Lung (tissue), 12 donors: ENCODE results near the gene PRKG1. TPM values are rescaled to one million over a fixed set of nuclear protein-coding genes. Genes with fewer than 3 reads are reported as not detected.

ENCODE experiments used
- ATAC-seq: fragments of 200-7000 bp; cut with Tn5 transposase; one replicate; pipeline ENCODE4 v1.9.1; 2020; ENCODE audit warnings: moderate number of reproducible peaks; ENCODE audit not compliant: insufficient read depth, low FRiP score
- DNase-seq, 3 donors: peaks; one replicate each; pipeline ENCODE4 v3.0.0-alpha.2; 2013 to 2017
- H3K27ac ChIP-seq, 2 donors: one replicate each; pipeline ENCODE4 v1.5.1; 2013; ENCODE audit warnings: mild to moderate bottlenecking in 2 of 2, moderate library complexity in 2 of 2, control low read depth in 1 of 2, inconsistent platforms in 1 of 2, low read depth in 1 of 2, low read length in 1 of 2
- H3K27me3 ChIP-seq, 3 donors: one replicate each; pipeline ENCODE4 v1.5.1; 2013; ENCODE audit warnings: low read length in 2 of 3; ENCODE audit not compliant: control insufficient read depth in 3 of 3, insufficient read depth in 3 of 3
- H3K36me3 ChIP-seq, 4 donors: one replicate each; pipeline ENCODE4 v1.5.1; 2013; ENCODE audit warnings: low read length in 4 of 4, mild to moderate bottlenecking in 1 of 4, moderate library complexity in 1 of 4; ENCODE audit not compliant: control insufficient read depth in 4 of 4, insufficient read depth in 4 of 4
- H3K4me1 ChIP-seq, 5 donors: one replicate each; pipeline ENCODE4 v1.5.1; 2013; ENCODE audit warnings: low read length in 5 of 5, mild to moderate bottlenecking in 2 of 5, moderate library complexity in 1 of 5; ENCODE audit not compliant: control insufficient read depth in 5 of 5, insufficient read depth in 5 of 5
- H3K4me3 ChIP-seq: one replicate; pipeline ENCODE4 v1.5.1; 2013; ENCODE audit warnings: mild to moderate bottlenecking, control low read depth, moderate library complexity
- H3K9ac ChIP-seq, 2 donors: one replicate each; pipeline ENCODE4 v1.5.1; 2013; ENCODE audit warnings: low read length in 2 of 2, control low read depth in 1 of 2; ENCODE audit not compliant: insufficient read depth in 1 of 2
- H3K9me3 ChIP-seq, 4 donors: one replicate each; pipeline ENCODE4 v1.5.1; 2013; ENCODE audit warnings: low read length in 3 of 4, mild to moderate bottlenecking in 1 of 4, moderate library complexity in 1 of 4; ENCODE audit not compliant: control insufficient read depth in 4 of 4, insufficient read depth in 3 of 4
- CTCF ChIP-seq: IDR thresholded peaks from 2 replicates; pipeline ENCODE4 v1.5.1; 2012; ENCODE audit warnings: mild to moderate bottlenecking; ENCODE audit errors: control extremely low read depth, extremely low read depth
- WGBS, 2 donors: extraction: QIAGEN DNeasy Blood & Tissue Kit; methylation state at CpG; one replicate each; pipeline ENCODE4 v1.1.7; 2013; 5-methylcytosine and 5-hydroxymethylcytosine counted together
- polyA plus RNA-seq, 2 donors: library from polyadenylated mRNA; stranded (reverse); fragments of 200-250 nt; gene quantifications; one replicate each; pipeline ENCODE4 v1.2.1, GENCODE V29; 2013
- total RNA-seq, 2 donors: library from RNA; depleted of rRNA in 1 of 2; stranded (reverse); fragments of >200 nt in 1 of 2; gene quantifications; one replicate each; pipeline ENCODE4 v1.2.1, GENCODE V29; 2014 to 2021
- donor health status: control.
- donor health status: control.
- donor health status: Bipolar disorder and iron deficiency.
- donor health status: healthy.
- donor health status: DM: yes; HTN: yes; CAD: no.

PRKG1 gene
- total and polyA plus RNA-seq, 4 donors: 2.1 to 50.8 (median 15.1) TPM

DNA sequence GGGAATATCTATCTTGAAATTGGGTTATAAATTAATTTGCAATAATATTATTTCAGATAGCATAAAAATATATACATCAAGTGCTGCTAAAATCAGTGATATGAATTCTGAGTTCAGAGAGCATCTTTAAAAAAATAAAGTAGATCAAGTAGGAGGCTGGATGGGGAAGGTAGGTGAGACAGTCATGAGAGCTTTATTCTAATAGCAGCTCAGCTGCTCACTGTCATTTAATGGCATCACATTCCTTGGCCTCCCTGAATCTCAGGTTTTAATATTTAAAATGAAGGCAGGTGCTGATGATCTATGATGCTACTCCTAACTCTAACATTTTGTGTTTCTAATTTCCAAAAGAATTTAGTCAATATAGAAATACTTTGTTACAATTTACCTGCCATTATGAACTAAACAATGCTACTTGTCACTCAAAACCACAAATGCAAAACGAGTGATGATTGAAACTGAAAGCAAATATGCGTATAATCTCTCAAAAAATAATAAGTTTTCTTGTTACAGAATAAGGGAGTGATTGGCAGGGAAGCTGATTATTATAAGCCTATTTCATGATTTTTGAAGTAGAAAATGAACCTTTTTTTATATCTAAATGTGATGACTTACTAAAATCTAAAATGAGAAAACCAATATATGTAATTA is 772.7 kb downstream of the PRKG1 start:
- WGBS, 2 donors: 72 to 80% methylated on average over 2 of the region's 2 CpGs
- Histone ChIP-seq H3K4me1 (no peaks in the 10 kb centered on the region), H3K9me3 (no peaks in the 10 kb centered on the region), H3K27me3 (no peaks in the 10 kb centered on the region), H3K27ac (no peak overlapping the region), H3K9ac (no peak overlapping the region), H3K4me3 (no peak overlapping the region), H3K36me3 (no peaks in the 10 kb centered on the region)
- DNase-seq: no peak
- TF ChIP-seq CTCF: no peak
- ATAC-seq: no peak

DNA sequence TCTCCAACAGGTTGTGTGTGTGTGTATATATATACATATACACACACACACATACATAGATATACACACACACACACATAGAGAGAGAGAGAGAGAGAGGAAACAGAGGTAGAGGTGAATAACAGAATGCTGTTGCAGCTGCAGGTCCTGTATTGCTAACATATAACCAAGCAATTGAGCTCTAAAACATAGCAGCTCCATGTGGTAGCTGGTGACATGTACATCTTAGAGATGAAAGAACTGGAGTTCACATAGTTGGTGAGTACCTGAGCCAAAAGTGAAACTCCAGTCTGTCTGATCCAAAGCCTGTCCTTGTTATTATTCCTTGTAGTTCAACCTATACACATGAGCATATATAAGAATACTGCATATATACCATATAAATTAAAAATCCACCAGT is 778.0 kb downstream of the PRKG1 start:
- H3K4me3 ChIP-seq: no peak overlapping the region
- ATAC-seq (no peak), DNase-seq (no peak)
- no peaks in the 10 kb centered on the region for H3K36me3 ChIP-seq
- H3K4me1 ChIP-seq: no peaks in the 10 kb centered on the region
- H3K9ac ChIP-seq: no peak overlapping the region
- TF ChIP-seq CTCF: no peak
- H3K27ac ChIP-seq: no peak overlapping the region
- no peaks in the 10 kb centered on the region for H3K9me3 ChIP-seq
- H3K27me3 ChIP-seq: no peaks in the 10 kb centered on the region

- H3K4me1 ChIP-seq: peaks cover 0 to 3% (median 0%) of the 10 kb centered on the region in 5 donors
- no peaks in the 10 kb centered on the region for H3K36me3 ChIP-seq
- H3K9ac ChIP-seq: no peak overlapping the region
- no peak overlapping the region for H3K27ac ChIP-seq
- H3K27me3 ChIP-seq: no peaks in the 10 kb centered on the region
- H3K4me3 ChIP-seq: no peak overlapping the region
- no peaks in the 10 kb centered on the region for H3K9me3 ChIP-seq
- WGBS, 2 donors: 82 to 86% methylated on average over 4 of the region's 4 CpGs
- DNase-seq (no peak), ATAC-seq (no peak)
- no peak for TF ChIP-seq CTCF
These were observed 783.0 kb downstream of the PRKG1 start for GRCh38 chr10:51857305-51857704.

DNA sequence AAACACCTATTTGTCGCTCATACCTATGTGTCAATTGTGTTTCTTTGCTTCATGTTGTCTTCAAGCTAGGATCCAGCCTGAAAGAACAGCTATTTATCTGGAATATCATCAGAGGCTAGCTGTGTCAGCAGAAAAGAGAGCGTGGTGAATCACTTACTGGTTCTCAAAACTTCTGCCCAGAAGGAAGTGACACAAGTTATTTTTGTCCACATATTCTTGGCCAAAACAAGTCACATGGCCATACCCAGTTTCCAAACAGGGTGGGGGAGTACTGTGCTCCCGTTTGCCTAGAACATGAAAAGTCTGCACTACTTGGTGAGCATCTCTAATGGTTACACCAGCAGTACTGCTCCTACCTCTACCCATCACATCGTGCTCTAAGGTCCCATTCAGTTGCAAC is 786.0 kb downstream of the PRKG1 start:
- Histone ChIP-seq H3K4me3 (no peak overlapping the region), H3K9me3 (no peaks in the 10 kb centered on the region), H3K36me3 (no peaks in the 10 kb centered on the region), H3K9ac (no peak overlapping the region), H3K27me3 (no peaks in the 10 kb centered on the region), H3K4me1 (peaks cover 0 to 3% (median 0%) of the 10 kb centered on the region in 5 donors), H3K27ac (no peak overlapping the region)
- no peak for TF ChIP-seq CTCF
- DNase-seq (peak in 1 of 3 donors; percentile 50), ATAC-seq (peak; percentile 66)
- WGBS, 2 donors: 52 to 55% methylated on average over 4 of the region's 4 CpGs
